Ishikawa (cell line): ENCODE measurements around the gene GRM7.

ENCODE experiments used
- CEBPB ChIP-seq: IDR thresholded peaks from 2 replicates; pipeline ENCODE4 v1.6.1; 2012
- CREB1 ChIP-seq: IDR thresholded peaks from 2 replicates; pipeline ENCODE4 v1.6.1; 2012; ENCODE audit warnings: low read depth
- EGR1 ChIP-seq: IDR thresholded peaks from 2 replicates; pipeline ENCODE4 v1.6.1; 2012
- EP300 ChIP-seq: IDR thresholded peaks from 2 replicates; pipeline ENCODE4 v1.6.1; 2012; ENCODE audit warnings: borderline replicate concordance
- FOXM1 ChIP-seq: IDR thresholded peaks from 2 replicates; pipeline ENCODE4 v1.6.1; 2012; ENCODE audit warnings: low read depth, borderline replicate concordance
- MAX ChIP-seq: IDR thresholded peaks from 2 replicates; pipeline ENCODE4 v1.6.1; 2012
- NFIC ChIP-seq: IDR thresholded peaks from 2 replicates; pipeline ENCODE4 v1.6.1; 2012
- RAD21 ChIP-seq: IDR thresholded peaks from 2 replicates; pipeline ENCODE4 v1.6.1; 2012; ENCODE audit warnings: low read depth
- REST ChIP-seq: IDR thresholded peaks from 2 replicates; pipeline ENCODE4 v1.6.1; 2012; ENCODE audit warnings: low read depth, mild to moderate bottlenecking
- TAF1 ChIP-seq: IDR thresholded peaks from 2 replicates; pipeline ENCODE4 v1.6.1; 2012; ENCODE audit warnings: low read depth, mild to moderate bottlenecking
- TCF12 ChIP-seq: IDR thresholded peaks from 2 replicates; pipeline ENCODE4 v1.6.1; 2012; ENCODE audit warnings: low read depth
- TEAD4 ChIP-seq: IDR thresholded peaks from 2 replicates; pipeline ENCODE4 v1.6.1; 2012
- YY1 ChIP-seq: IDR thresholded peaks from 2 replicates; pipeline ENCODE4 v1.6.1; 2012; ENCODE audit warnings: low read depth
- ZBTB7A ChIP-seq: IDR thresholded peaks from 2 replicates; pipeline ENCODE4 v1.6.1; 2012; ENCODE audit warnings: low read depth
- TF ChIP-seq, protein P1 (sequence below): IDR thresholded peaks from 2 replicates; pipeline ENCODE4 v1.6.1; 2012

GRM7 gene

GRCh38 chr3:6912240-6912639 is 51.3 kb downstream of the GRM7 start:
- TF ChIP-seq EP300 (no peak), CEBPB (no peak), NFIC (no peak), TCF12 (no peak)

GRCh38 chr3:6915898-6916297 is 55.0 kb downstream of the GRM7 start:
- TF ChIP-seq RAD21 = no peak

GRCh38 chr3:6921066-6921465 is 60.2 kb downstream of the GRM7 start:
- TF ChIP-seq, protein P1, sequence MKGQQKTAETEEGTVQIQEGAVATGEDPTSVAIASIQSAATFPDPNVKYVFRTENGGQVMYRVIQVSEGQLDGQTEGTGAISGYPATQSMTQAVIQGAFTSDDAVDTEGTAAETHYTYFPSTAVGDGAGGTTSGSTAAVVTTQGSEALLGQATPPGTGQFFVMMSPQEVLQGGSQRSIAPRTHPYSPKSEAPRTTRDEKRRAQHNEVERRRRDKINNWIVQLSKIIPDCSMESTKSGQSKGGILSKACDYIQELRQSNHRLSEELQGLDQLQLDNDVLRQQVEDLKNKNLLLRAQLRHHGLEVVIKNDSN = no peak

GRCh38 chr3:6921876-6922275 is 61.0 kb downstream of the GRM7 start:
- TF ChIP-seq TCF12 (no peak), TAF1 (no peak), RAD21 (no peak), NFIC (no peak), REST (no peak), YY1 (no peak), EGR1 (no peak), CEBPB (no peak), CREB1 (no peak), FOXM1 (no peak), EP300 (no peak), TEAD4 (no peak), ZBTB7A (no peak)
- TF ChIP-seq, protein P1 = no peak

GRCh38 chr3:6928064-6928463 is 67.1 kb downstream of the GRM7 start:
- TF ChIP-seq YY1 = no peak
- TF ChIP-seq FOXM1 = no peak
- no peak for TF ChIP-seq ZBTB7A
- TF ChIP-seq EGR1 = no peak
- no peak for TF ChIP-seq TAF1
- TF ChIP-seq REST = no peak
- TF ChIP-seq, protein P1 = no peak
- no peak for TF ChIP-seq TEAD4
- no peak for TF ChIP-seq EP300
- no peak for TF ChIP-seq RAD21
- TF ChIP-seq CREB1 = no peak
- no peak for TF ChIP-seq TCF12

- TF ChIP-seq CREB1 (no peak), REST (no peak), MAX (no peak), TAF1 (no peak), EP300 (no peak), RAD21 (no peak), TEAD4 (no peak), FOXM1 (no peak), YY1 (no peak), EGR1 (no peak), TCF12 (no peak), CEBPB (no peak), NFIC (no peak), ZBTB7A (no peak)
- TF ChIP-seq, protein P1 = no peak
Observed at GRCh38 chr3:6929918-6930317, 69.0 kb downstream of the GRM7 start.
